Measurements from ENCODE around the gene LMBR1L. TPM values are rescaled to one million over a fixed set of nuclear protein-coding genes. Genes with fewer than 3 reads are reported as not detected.

LMBR1L gene
- total and polyA plus RNA-seq, 2 of the 13 experiments (the other 11 are each of a cell fraction or from before 2014, with no cell fraction given) = 12.2 to 65.9 TPM

DNA sequence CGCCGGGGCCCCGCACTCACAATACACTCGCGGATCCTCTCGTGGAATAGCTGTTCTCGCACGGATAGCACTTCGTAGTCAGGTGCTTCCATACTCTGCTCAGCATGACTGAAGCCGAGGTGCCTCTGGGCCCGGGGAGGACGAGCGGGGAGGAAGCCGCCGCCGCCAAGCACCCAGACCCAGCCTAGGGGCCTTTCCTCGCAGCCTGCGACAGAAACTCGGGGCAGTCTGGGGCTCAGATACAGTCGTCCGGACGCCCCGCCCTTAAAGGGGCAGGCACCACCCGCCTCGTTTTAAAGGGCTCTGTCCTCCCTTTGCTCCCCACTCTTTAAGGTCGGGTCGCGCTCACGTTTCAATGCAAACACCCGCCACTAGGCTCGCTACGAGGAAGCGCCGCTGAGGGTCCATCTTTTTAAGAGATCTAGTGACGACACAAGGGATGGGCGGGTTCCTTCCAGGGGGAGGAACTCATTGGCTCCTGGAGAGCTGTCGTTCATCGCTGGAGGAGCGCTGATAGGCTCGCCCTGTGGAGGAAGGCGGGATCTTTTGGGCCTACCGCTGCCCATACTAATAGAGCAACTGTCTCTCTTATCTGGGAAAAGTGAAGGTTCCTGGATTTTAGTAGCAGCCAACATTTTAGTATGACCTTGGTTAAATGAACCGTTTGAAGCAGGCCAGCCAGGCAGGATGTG is at the start of gene LMBR1L (continued):
- TF ChIP-seq DZIP1 (CRISPR knock-in tag; IDR thresholded peaks at IDR 0.05) (no peak), BRCA1 (CRISPR knock-in tag; IDR thresholded peaks at IDR 0.05) (no peak), HCFC1 (IDR thresholded peaks at IDR 0.05; ENCODE audit: low read depth, low read length) (no peak), ZBTB25 (CRISPR knock-in tag; IDR thresholded peaks at IDR 0.05) (no peak), ZNF496 (CRISPR knock-in tag; IDR thresholded peaks at IDR 0.05; ENCODE audit: insufficient replicate concordance) (no peak), SKI (IDR thresholded peaks at IDR 0.05; ENCODE audit: partially characterized antibody) (no peak), POGK (CRISPR knock-in tag; conservative IDR thresholded peaks at IDR 0.05) (peak; percentile 57; the same call in 1 of the 2 replicates), AGO1 (IDR thresholded peaks at IDR 0.05; ENCODE audit: low read depth, low read length, poor library complexity, severe bottlenecking) (no peak), ERF (CRISPR knock-in tag; IDR thresholded peaks at IDR 0.05) (0 out of 2 replicates have a peak, but pooled peaks have one; percentile 5), E2F1 (CRISPR knock-in tag; IDR thresholded peaks at IDR 0.05) (0 out of 2 replicates have a peak, but pooled peaks have one; percentile 36), MBNL3 (CRISPR knock-in tag; conservative IDR thresholded peaks at IDR 0.05) (no peak), ADNP (CRISPR knock-in tag; IDR thresholded peaks at IDR 0.05) (no peak), ZSCAN12 (CRISPR knock-in tag; IDR thresholded peaks at IDR 0.05) (no peak), ZBTB1 (CRISPR knock-in tag; IDR thresholded peaks at IDR 0.05; ENCODE audit: borderline replicate concordance) (no peak), KAT2B (IDR thresholded peaks at IDR 0.05; ENCODE audit: borderline replicate concordance, low read depth, low read length) (no peak), NFYB (CRISPR knock-in tag; IDR thresholded peaks at IDR 0.05) (peak; percentile 94), ONECUT2 (CRISPR knock-in tag; IDR thresholded peaks at IDR 0.05) (no peak), ZNF749 (CRISPR knock-in tag; IDR thresholded peaks at IDR 0.05; ENCODE audit: borderline replicate concordance) (no peak), TFDP1 (CRISPR knock-in tag; IDR thresholded peaks at IDR 0.05; ENCODE audit: borderline replicate concordance) (no peak; the same call in 1 of the 2 replicates)
- TF ChIP-seq, protein P1, sequence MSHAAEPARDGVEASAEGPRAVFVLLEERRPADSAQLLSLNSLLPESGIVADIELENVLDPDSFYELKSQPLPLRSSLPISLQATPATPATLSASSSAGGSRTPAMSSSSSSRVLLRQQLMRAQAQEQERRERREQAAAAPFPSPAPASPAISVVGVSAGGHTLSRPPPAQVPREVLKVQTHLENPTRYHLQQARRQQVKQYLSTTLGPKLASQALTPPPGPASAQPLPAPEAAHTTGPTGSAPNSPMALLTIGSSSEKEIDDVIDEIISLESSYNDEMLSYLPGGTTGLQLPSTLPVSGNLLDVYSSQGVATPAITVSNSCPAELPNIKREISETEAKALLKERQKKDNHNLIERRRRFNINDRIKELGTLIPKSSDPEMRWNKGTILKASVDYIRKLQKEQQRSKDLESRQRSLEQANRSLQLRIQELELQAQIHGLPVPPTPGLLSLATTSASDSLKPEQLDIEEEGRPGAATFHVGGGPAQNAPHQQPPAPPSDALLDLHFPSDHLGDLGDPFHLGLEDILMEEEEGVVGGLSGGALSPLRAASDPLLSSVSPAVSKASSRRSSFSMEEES (CRISPR knock-in tag; IDR thresholded peaks at IDR 0.05) = no peak
